GM04504 (cell line): Measurements from ENCODE around the gene MYLK.

Experiments used
- DNase-seq: peaks from one replicate; pipeline ENCODE4 v3.0.0-alpha.2; 2012; ENCODE audit warnings: low read depth

Gene MYLK

GRCh38 chr3:123678108-123678511, 206.0 kb downstream of the MYLK start:
- peak; percentile 74 for DNase-seq

DNA sequence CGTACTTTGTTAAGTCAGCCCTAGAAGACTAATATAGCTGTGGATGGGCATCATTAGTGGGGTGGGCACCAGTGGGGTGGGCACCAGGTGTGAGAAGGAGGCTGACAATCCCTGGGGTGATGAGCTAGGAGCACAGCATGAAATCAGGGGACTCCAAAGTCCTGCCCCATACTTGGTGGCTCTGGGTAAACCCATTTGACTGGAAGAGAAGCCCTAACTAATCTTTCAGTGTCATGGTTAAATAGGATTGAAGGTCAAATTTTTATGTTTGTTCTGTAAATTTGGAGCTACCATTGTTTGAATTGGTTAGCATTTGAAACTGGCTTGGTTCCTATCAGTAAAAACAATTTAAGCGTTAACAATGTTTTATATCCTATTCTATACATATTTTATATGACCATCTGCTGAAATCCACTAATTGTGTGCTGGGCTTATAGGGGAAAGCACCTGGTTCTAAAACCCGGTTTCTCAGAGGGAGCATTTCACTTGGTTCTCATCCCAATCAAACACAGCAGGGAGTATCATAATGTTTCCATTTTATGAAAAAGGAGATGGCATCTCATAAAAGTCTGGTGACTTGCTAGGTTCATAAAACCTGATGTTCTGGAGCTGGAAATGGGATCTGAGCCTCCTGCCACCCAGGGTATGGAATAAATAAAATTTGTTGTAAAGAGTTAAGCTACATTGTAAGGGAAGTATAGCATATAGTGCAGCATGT, 211.5 kb downstream of the MYLK start:
- no peak for DNase-seq

GRCh38 chr3:123670743-123671142, 213.4 kb downstream of the MYLK start:
- DNase-seq = no peak

GRCh38 chr3:123668906-123669305, 215.2 kb downstream of the MYLK start:
- no peak for DNase-seq

DNA sequence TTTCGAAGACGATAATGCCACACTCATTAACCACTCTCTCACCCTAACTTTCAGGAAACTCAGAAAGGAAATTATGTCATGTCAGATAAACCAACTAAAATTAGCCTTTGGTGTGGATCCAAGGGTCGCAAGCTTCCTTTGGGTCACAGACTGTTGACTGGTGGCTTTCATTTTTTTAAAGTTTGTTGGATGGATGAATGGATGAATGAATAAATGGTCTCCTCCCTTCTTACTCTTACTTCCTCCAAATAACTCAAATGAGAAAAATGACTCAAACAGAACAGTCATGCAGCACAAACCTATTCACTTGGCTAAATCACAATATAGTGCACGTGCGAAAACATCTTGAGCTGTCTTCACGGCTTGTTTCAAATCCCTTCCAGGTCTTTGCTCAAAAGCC, 216.3 kb downstream of the MYLK start:
- no peak for DNase-seq

DNA sequence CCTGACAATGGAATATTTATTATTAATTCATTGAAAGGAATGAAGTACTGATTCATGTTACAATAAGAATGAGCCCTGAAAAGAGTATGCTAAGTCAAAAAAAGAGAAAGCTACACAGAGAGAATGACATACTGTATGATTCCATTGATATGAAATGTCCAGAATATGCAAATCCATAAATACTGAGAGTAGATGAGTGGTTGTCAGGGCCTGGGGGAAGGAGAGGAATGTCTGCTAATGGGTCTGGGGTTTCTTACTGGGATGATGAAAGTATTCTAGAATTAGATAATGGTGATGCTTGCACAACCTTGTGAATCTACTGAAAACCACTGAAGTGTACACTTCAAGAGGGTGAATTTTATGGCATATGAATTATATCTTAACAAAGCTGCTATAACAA, 219.4 kb downstream of the MYLK start:
- DNase-seq = no peak

- no peak for DNase-seq
These were observed 220.2 kb downstream of the MYLK start for GRCh38 chr3:123663977-123664376.

- no peak for DNase-seq
These were observed 222.2 kb downstream of the MYLK start for GRCh38 chr3:123661973-123662372.

DNA sequence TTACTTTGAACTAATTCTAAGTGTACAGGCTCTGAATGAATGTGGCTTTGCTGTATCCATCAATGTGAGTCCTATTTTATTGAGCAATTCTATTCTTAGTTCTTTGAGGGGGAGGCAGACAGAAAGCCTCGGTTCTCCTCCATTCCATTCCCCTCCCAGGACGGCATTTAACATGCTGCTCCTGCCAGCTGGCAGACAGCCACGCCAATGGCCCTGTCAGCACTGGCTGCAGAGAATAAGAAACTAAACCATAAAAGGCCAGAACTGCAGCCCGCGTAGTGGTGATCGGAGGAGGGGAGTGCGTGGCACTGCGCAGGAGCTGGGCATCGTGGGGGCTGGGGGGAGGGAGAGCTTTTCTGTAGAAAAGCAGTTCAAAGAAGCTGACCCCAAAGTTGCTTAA, 223.2 kb downstream of the MYLK start:
- peak; percentile 94 for DNase-seq

GRCh38 chr3:123660141-123660675, 223.9 kb downstream of the MYLK start:
- DNase-seq = no peak

GRCh38 chr3:123658852-123659206, 225.3 kb downstream of the MYLK start:
- DNase-seq = no peak

DNA sequence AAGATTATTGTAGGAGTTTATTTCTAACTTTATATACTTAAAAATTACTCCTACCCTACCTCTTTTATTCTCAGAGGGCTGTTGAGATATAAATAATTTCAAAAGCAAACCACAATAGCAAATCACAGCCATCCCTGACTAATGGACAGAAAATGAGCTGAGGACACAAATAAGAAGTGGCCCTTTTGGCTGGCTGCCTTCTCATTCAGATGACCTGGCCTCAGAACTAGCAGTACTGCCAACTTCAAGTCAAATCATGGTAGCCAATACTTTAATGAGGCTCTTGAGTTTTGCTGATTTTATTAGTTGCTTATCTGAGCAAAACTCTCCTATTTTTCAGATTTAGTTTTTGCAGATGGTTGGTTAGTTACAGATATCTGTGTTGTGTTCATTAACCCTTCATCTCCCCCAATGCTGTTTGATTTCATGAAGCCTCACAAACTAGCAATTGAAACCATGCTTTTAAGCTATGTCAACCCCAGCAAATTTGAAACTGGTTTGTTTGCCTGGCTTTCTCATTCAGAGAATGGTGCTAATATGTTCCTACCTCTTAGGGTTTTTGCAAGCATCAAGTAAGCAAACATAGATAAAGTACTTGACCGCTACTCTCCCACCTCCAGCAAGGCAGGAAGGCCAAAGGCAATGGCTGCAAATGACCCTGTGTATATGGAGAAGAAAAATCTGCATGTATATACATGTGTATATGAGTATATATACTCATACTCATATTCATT, 225.8 kb downstream of the MYLK start:
- DNase-seq = peak; percentile 72

GRCh38 chr3:123657568-123657967, 226.6 kb downstream of the MYLK start:
- no peak for DNase-seq

GRCh38 chr3:123657111-123657510, 227.0 kb downstream of the MYLK start:
- no peak for DNase-seq

DNA sequence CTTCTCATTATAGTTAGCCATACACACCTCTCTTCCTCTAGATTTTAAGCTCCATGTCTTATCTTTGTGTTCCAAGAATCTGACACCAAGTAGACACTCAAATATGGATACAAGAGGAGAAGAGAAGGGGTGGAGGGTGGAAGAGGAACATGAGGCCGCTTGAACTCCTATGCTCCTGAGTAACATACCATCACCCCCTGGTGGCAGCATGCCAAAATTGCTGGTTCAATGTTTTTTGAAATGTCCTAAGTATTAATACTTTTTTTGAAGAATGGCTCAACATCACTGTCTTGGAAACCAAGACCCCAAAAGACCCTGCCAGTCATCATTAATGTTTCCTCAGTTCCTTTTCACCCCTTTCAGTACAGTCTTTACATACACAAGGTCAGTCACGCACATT, 227.4 kb downstream of the MYLK start:
- DNase-seq = no peak

DNA sequence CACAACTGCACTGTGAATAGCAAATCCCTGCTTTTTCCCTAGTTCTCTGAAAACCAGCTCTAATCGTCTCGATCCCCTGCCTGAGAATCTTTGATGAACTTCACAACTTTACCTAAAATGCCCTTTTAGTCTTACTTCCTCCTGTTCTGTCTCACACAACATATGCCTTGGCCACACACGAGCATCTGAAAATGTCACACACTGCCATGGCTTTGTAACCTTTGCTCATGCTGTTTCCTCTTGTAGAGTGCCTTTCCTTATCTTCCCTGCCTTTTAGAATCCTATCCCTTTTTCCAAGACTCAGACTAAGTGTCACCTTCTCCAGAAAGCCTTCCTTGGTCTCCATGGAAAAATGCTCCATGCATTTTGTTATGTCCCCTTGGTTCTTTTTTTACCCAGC, 227.9 kb downstream of the MYLK start:
- DNase-seq = no peak

GRCh38 chr3:123655400-123655799, 228.7 kb downstream of the MYLK start:
- no peak for DNase-seq

DNA sequence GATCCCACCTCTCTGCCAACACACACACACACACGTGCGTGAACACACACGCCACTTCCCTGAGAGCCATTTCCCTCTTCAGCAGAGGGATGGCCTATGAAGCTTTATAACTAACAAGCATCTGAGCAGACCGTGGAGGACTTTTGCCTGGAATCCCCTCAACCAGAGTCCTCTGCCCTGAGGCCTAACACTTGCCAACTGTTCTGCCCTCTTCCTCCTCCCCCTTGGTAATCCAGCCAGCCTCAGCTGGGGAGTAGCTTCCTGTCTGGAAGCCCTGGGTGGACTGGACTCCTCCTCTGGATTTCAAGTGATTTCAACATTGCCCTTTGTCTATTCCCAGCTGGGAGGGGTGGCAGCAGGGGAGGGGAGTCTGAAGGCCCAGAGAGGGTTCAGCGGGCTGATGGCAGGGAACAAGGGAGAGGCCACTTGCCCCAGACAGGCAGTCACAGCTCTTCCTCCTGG, 230.9 kb downstream of the MYLK start:
- DNase-seq = peak; percentile 85

GRCh38 chr3:123652342-123652984, 231.7 kb downstream of the MYLK start:
- DNase-seq = peak; percentile 52

DNA sequence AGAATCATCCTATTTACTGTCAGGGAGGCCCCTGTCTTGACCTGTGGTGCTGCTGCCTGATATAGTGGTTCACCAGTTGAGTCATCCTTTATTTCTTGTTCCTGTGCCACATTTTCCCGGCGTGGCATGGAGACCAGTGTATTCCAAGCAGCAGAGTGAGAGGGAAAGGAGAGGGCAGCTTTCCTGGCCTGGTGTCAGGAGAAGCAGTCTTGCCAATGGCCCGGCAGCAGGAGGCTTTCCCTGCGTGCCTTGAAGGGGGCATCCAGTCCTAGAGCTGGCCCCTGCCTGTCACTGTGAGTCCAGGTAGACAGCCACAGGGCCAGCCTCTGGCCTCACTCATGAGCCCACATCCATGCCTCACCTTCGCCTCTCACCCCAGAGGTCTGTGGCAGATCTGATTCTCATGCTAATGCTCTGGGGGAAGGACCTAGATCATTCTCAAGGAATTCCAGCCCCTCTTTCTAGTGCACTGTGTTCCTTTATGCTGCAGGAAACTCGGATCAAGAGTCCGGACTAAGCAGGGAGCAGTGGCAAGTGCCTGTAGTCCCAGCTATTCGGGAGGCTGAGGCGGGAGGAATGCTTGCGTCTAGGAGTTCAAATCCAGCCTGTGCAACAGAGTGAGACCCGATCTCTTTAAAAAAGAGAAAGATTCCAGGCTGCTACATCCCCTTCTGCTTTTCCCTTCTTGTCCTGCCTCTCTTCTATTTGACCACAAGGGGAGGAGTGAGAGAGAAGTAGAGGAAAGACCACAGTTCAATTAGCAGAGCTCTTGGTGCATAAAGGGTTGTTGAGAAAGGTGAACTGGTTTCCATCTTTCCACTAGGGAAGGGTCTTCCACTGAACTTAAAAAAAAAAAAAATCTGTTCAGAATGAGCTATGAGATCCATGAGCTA, 232.4 kb downstream of the MYLK start:
- DNase-seq = no peak

DNA sequence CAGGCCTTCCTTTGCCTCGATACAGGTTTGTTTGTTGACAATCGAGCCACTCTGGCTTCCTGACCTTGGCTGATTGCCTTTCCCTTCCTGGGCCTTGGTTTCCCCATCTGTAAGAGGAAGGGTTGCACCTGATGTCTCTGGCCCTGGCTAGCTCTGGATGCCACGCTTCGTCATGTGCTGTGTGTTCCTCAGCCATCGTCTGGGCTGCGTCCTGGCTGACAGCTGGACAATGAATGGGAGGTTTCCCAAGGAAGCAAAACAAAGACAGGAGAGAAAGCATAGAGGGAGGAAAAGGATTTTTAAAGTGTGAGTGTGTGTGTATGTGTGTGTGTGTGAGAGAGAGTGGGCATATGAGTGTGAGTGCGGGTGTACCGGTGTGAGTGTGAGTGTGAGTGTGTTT, 234.0 kb downstream of the MYLK start:
- DNase-seq = no peak
